Pancreas (tissue), 10 donors: ENCODE results near the gene ABL2. TPM values are rescaled to one million over a fixed set of nuclear protein-coding genes. Genes with fewer than 3 reads are reported as not detected.

ENCODE experiments used
- ATAC-seq, 4 donors: fragments of 200-7000 bp; cut with Tn5 transposase; one replicate each; pipeline versions ENCODE4 v1.8.0 to v1.9.1; 2020; ENCODE audit warnings: mild to moderate bottlenecking in 4 of 4, moderate library complexity in 4 of 4
- DNase-seq, 6 donors: peaks; one replicate each; pipeline ENCODE4 v3.0.0-alpha.2; 2020
- FAIRE-seq: peaks from 2 replicates; lab custom pipeline; 2012; peaks lifted over from hg19 to GRCh38; lab: Jason Lieb, UNC
- H3K27ac ChIP-seq, 4 donors: fragments of 200-600 bp; sonication (generic); 1 replicate in 3 of 4; 2 replicates in 1 of 4; pipeline versions ENCODE4 v1.5.0 to v1.8.0; 2020
- H3K27me3 ChIP-seq, 4 donors: fragments of 200-600 bp; one replicate each; pipeline ENCODE4 v1.8.0; 2021
- H3K36me3 ChIP-seq, 3 donors: fragments of 200-600 bp; sonication (generic) in 1 of 3; one replicate each; pipeline versions ENCODE4 v1.5.0 to v1.8.0; 2020 to 2021
- H3K4me1 ChIP-seq, 3 donors: fragments of 200-600 bp; one replicate each; pipeline ENCODE4 v1.8.0; 2021
- H3K4me3 ChIP-seq, 4 donors: fragments of 200-600 bp; sonication (generic) in 2 of 4; one replicate each; pipeline versions ENCODE4 v1.5.0 to v1.8.0; 2020 to 2021
- H3K9me3 ChIP-seq, 4 donors: fragments of 200-600 bp; one replicate each; pipeline ENCODE4 v1.8.0; 2021
- WGBS, 2 donors: extraction: QIAGEN DNeasy Blood & Tissue Kit; methylation state at CpG; one replicate each; pipeline ENCODE4 v1.1.7; 2013; 5-methylcytosine and 5-hydroxymethylcytosine counted together
- intact Hi-C, 3 donors: fragments of 100-400 bp; cut with DNase I; formaldehyde crosslinking; loops; one replicate each; pipeline versions ENCODE4 v1.11.1 to v1.14.2; 2022
- polyA plus RNA-seq, 2 donors: library from polyadenylated mRNA; stranded (reverse); fragments of 200-250 nt; gene quantifications; one replicate each; pipeline ENCODE4 v1.2.3, GENCODE V29; 2013
- total RNA-seq, 6 donors: library from RNA; stranded (reverse); fragmentation: NEBNext Ultra II Directional in 4 of 6; extraction: Animal tissue kit (Norgen Biotek cat#: 25700) in 4 of 6; gene quantifications; one replicate each; pipeline versions ENCODE4 v1.2.1 to v1.2.4, GENCODE V29; 2021 to 2023
- TF ChIP-seq, protein P1 (sequence below), 4 donors: fragments of 200-600 bp; sonication (generic) in 3 of 4; IDR thresholded peaks; one replicate each; pipeline versions ENCODE4 v1.5.0 to v1.8.0; 2021; ENCODE audit warnings: antibody characterized with exemption in 4 of 4
- donor health status: healthy with polysubstance abuse.
- donor health status: DM: no; HTN: no; CAD: no; lungs with moderate emphysema.
- donor health status: DM: no; HTN: no; CAD: no.
- donor health status: control.
- donor health status: control.
- donor health status: Bipolar disorder and iron deficiency.
- donor health status: DM: yes; HTN: yes; CAD: no.
- donor health status: DM: no; HTN: no; CAD: no.
- donor health status: DM: no; HTN: no; CAD: no.
- donor health status: DM: yes; HTN: yes; CAD: no.

ABL2 gene
- total and polyA plus RNA-seq, 8 donors, result 3.4 to 13.8 (median 8.9) TPM

GRCh38 chr1:179146476-179146875, 83.0 kb downstream of the ABL2 start:
- intact Hi-C loops, result no loop called here
- FAIRE-seq, result no peak

DNA sequence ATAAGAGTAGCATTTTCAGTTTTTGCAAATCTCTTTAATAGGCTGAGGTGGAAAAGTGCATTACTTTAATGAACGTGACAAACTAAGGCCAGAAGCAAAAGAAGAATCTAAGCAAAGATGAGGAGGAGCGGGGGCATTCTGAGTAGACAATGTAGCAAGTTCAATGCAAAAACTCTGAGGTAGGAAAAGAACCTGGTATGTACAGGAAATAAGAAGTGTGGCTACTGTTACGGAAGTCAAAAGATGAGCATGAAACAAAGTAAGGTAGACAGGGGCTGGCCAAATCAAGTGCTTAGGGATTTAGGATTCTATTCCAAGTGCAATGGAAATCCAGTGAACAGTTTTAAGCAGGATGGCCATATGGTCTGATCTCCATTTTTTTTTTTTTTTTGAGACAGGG, 84.0 kb downstream of the ABL2 start:
- H3K36me3 ChIP-seq, result no peaks in the 10 kb centered on the region
- intact Hi-C loops, result no loop called here
- no peaks in the 10 kb centered on the region for H3K27me3 ChIP-seq
- H3K4me3 ChIP-seq, result no peak overlapping the region
- H3K27ac ChIP-seq, result no peak overlapping the region
- DNase-seq, result no peak
- ATAC-seq, result no peak
- H3K9me3 ChIP-seq, result no peaks in the 10 kb centered on the region
- WGBS, 2 donors, result 96 to 99% methylated on average over 3 of the region's 3 CpGs
- peaks cover 0 to 4% (median 3%) of the 10 kb centered on the region in 3 donors for H3K4me1 ChIP-seq
- TF ChIP-seq, protein P1, sequence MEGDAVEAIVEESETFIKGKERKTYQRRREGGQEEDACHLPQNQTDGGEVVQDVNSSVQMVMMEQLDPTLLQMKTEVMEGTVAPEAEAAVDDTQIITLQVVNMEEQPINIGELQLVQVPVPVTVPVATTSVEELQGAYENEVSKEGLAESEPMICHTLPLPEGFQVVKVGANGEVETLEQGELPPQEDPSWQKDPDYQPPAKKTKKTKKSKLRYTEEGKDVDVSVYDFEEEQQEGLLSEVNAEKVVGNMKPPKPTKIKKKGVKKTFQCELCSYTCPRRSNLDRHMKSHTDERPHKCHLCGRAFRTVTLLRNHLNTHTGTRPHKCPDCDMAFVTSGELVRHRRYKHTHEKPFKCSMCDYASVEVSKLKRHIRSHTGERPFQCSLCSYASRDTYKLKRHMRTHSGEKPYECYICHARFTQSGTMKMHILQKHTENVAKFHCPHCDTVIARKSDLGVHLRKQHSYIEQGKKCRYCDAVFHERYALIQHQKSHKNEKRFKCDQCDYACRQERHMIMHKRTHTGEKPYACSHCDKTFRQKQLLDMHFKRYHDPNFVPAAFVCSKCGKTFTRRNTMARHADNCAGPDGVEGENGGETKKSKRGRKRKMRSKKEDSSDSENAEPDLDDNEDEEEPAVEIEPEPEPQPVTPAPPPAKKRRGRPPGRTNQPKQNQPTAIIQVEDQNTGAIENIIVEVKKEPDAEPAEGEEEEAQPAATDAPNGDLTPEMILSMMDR (IDR thresholded peaks at IDR 0.05), result no peak
- no peak for FAIRE-seq

More at GRCh38 chr1:179146476-179146875, 83.0 kb downstream of the ABL2 start:
- TF ChIP-seq, protein P1 (IDR thresholded peaks at IDR 0.05), result no peak
- H3K4me1 ChIP-seq, result peaks cover 5 to 8% (median 6%) of the 10 kb centered on the region in 3 donors
- no peaks in the 10 kb centered on the region for H3K36me3 ChIP-seq
- no peaks in the 10 kb centered on the region for H3K27me3 ChIP-seq
- no peak overlapping the region for H3K27ac ChIP-seq
- 95 to 96% methylated on average over 5 of the region's 5 CpGs for WGBS, 2 donors
- H3K9me3 ChIP-seq, result no peaks in the 10 kb centered on the region
- H3K4me3 ChIP-seq, result no peak overlapping the region
- ATAC-seq (no peak), DNase-seq (no peak)

DNA sequence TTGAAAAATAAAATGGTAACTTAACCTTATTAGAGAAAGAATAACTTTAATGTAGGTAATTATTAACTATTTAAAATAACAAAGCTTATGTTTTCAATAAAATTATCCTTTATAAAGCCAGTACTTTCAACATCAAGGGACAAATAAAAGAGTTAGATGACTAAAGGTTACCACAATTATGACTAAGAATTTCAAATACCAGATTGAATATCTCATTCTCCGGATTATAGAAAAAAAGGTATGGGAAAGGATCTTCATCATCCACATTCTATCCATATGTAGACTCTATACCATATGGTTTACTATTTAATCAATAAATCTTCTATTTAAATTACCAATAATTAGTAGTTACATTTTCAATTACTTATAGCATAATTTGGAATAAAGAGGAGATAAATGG, 84.9 kb downstream of the ABL2 start:
- DNase-seq (no peak), ATAC-seq (no peak), FAIRE-seq (no peak)
- Histone ChIP-seq H3K9me3 (no peaks in the 10 kb centered on the region), H3K27me3 (no peaks in the 10 kb centered on the region), H3K4me1 (peaks cover 0 to 4% (median 3%) of the 10 kb centered on the region in 3 donors), H3K27ac (no peak overlapping the region), H3K36me3 (no peaks in the 10 kb centered on the region), H3K4me3 (no peak overlapping the region)
- 93 to 98% methylated on average over 1 of the region's 1 CpG for WGBS, 2 donors
- TF ChIP-seq, protein P1 (IDR thresholded peaks at IDR 0.05), result no peak
- intact Hi-C loops, result no loop called here

DNA sequence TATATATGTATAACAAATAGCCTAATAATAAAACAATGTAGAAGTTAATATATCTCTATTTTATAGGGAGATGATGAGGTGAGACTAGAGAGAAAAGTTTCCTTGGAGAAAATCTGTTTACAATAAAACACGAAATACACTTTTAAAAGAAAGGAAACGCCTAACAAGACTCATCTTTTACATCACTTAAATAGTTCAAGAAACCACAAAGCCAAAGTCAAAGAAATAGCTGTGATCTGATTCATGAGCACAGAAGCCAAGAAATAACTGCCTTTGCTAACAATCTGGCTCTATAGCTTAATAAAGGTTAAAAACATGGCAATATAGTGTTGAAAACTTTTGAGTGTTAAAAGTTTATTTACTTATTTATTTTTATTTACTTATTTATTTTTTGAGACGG, 86.2 kb downstream of the ABL2 start:
- FAIRE-seq (peak; percentile 53), ATAC-seq (peak in 2 of 4 donors; percentile 46 to 47), DNase-seq (no peak)
- Histone ChIP-seq H3K4me3 (no peak overlapping the region), H3K27ac (peak overlapping the region in 2 of 4 donors; percentile 17 to 48), H3K36me3 (no peaks in the 10 kb centered on the region), H3K4me1 (peaks cover 0 to 4% (median 3%) of the 10 kb centered on the region in 3 donors), H3K27me3 (no peaks in the 10 kb centered on the region), H3K9me3 (no peaks in the 10 kb centered on the region)
- WGBS, 2 donors, result 86 to 87% methylated on average over 3 of the region's 3 CpGs
- intact Hi-C loops, result no loop called here
- TF ChIP-seq, protein P1 (IDR thresholded peaks at IDR 0.05), result no peak

- DNase-seq, result no peak
- 88 to 93% methylated on average over 2 of the region's 2 CpGs for WGBS, 2 donors
Observed at GRCh38 chr1:179142889-179143299, 86.6 kb downstream of the ABL2 start.

More at GRCh38 chr1:179142889-179143299, 86.6 kb downstream of the ABL2 start:
- Histone ChIP-seq H3K9me3 (no peaks in the 10 kb centered on the region), H3K4me1 (peaks cover 0 to 6% (median 4%) of the 10 kb centered on the region in 3 donors), H3K27me3 (no peaks in the 10 kb centered on the region), H3K4me3 (peak overlapping the region in 1 of 4 donors; percentile 16), H3K27ac (peak overlapping the region in 3 of 4 donors; percentile 12 to 48 (median 17)), H3K36me3 (no peaks in the 10 kb centered on the region)
- FAIRE-seq (peak; percentile 60), ATAC-seq (peak in 3 of 4 donors; percentile 53 to 87 (median 84))
- TF ChIP-seq, protein P1 (IDR thresholded peaks at IDR 0.05), result no peak
- intact Hi-C loops, result no loop called here
